HL-60 (cell line): ENCODE measurements around the gene ATP2B1.

ENCODE experiments used
- GABPA ChIP-seq: IDR thresholded peaks from 2 replicates; pipeline ENCODE4 v1.6.1; 2012; ENCODE audit warnings: low read depth
- POLR2AphosphoS5 ChIP-seq: IDR thresholded peaks from 2 replicates; pipeline ENCODE4 v1.6.1; 2012; ENCODE audit warnings: low read depth
- SPI1 ChIP-seq: IDR thresholded peaks from 2 replicates; pipeline ENCODE4 v1.6.1; 2012; ENCODE audit warnings: low read depth, mild to moderate bottlenecking, borderline replicate concordance
- TF ChIP-seq, protein P1 (sequence below): IDR thresholded peaks from one replicate; pipeline ENCODE4 v1.5.1; 2011; ENCODE audit warnings: low read length, control low read depth, inconsistent platforms; ENCODE audit not compliant: insufficient read depth

DNA sequence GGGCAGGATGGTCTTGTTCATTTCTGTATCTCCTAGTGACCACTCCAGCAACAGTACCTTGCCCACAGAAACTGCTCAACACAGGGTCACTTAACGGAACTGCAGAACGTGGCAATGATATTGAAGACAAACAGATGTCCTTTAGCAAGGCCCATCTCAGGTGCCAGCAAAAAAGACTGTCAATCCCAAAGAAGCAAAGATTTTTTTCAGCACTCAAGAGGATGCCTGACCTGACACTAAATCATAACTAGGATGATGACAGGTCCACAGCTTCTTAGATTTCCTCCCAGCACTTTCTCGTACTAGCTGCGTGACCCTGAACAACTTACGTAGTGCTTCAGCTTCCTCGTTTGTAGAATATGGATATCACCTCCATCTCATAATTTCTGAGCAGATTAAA is 39.4 kb downstream of the ATP2B1 start:
- TF ChIP-seq, protein P1, sequence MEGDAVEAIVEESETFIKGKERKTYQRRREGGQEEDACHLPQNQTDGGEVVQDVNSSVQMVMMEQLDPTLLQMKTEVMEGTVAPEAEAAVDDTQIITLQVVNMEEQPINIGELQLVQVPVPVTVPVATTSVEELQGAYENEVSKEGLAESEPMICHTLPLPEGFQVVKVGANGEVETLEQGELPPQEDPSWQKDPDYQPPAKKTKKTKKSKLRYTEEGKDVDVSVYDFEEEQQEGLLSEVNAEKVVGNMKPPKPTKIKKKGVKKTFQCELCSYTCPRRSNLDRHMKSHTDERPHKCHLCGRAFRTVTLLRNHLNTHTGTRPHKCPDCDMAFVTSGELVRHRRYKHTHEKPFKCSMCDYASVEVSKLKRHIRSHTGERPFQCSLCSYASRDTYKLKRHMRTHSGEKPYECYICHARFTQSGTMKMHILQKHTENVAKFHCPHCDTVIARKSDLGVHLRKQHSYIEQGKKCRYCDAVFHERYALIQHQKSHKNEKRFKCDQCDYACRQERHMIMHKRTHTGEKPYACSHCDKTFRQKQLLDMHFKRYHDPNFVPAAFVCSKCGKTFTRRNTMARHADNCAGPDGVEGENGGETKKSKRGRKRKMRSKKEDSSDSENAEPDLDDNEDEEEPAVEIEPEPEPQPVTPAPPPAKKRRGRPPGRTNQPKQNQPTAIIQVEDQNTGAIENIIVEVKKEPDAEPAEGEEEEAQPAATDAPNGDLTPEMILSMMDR = no peak
- TF ChIP-seq SPI1 = no peak
- no peak for TF ChIP-seq POLR2AphosphoS5
- TF ChIP-seq GABPA = no peak
